ENCODE data around the gene ZNF654. TPM values are rescaled to one million over a fixed set of nuclear protein-coding genes. Genes with fewer than 3 reads are reported as not detected.
A peak's percentile ranks its signal among the peaks of the same experiment; 100 is the strongest.

Gene ZNF654
- total and polyA plus RNA-seq, 9 of the 15 experiments (the other 6 are each of a cell fraction or from before 2014, with no cell fraction given), result 2.4 to 8.6 (median 5.1) TPM

DNA sequence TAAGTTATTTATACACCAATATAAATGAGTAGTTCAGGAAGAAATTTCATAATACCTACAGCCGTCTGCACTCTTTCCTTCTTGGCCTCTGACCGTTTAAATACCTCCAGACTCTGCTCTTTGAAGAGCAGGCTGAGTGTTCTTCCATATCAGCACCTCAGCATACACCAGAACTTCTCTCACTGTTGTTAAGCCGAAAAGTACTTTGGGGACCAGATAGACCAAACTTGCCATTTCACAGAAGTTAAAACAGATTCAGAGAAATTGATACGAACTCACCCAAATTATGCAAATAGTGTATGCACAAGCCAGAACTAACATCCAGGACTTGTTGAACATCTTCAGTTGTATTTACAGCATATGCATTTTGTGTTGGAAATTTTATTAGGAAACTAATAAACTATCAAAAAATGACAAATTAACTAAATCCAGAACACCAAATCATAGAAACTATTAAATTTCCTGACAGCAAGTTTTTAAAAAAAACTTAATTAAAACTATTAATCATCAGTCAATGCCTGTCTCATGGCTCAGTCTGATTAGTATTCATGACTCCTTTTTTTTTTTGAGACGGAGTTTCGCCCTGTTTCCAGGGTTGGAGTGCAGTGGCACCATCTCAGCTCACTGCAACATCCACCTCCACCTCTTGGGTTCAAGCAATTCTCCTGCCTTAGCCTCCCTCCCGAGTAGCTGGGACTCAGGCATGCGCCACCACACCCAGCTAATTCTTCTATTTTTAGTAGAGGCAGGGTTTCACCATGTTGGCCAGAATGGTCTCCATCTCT lies 24.4 kb upstream of the ZNF654 start (continued):
- TF ChIP-seq, protein P1, sequence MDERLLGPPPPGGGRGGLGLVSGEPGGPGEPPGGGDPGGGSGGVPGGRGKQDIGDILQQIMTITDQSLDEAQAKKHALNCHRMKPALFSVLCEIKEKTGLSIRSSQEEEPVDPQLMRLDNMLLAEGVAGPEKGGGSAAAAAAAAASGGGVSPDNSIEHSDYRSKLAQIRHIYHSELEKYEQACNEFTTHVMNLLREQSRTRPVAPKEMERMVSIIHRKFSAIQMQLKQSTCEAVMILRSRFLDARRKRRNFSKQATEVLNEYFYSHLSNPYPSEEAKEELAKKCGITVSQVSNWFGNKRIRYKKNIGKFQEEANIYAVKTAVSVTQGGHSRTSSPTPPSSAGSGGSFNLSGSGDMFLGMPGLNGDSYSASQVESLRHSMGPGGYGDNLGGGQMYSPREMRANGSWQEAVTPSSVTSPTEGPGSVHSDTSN (CRISPR knock-in tag; IDR thresholded peaks at IDR 0.05; ENCODE audit: low read depth), result no peak
- TF ChIP-seq, protein P1 (tag; conservative IDR thresholded peaks at IDR 0.05; ENCODE audit: low read depth), result peak; percentile 65
- TF ChIP-seq SAP30 (IDR thresholded peaks at IDR 0.05; ENCODE audit: borderline replicate concordance, insufficient read depth, low read depth, low read length, poor library complexity, severe bottlenecking), result no peak
- TF ChIP-seq, protein P2, sequence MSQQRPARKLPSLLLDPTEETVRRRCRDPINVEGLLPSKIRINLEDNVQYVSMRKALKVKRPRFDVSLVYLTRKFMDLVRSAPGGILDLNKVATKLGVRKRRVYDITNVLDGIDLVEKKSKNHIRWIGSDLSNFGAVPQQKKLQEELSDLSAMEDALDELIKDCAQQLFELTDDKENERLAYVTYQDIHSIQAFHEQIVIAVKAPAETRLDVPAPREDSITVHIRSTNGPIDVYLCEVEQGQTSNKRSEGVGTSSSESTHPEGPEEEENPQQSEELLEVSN (IDR thresholded peaks at IDR 0.05; ENCODE audit: borderline replicate concordance in 1 of 2, extremely low read depth in 1 of 2, insufficient read depth in 1 of 2, insufficient read length in 1 of 2, low read depth in 1 of 2, low read length in 1 of 2, poor library complexity in 1 of 2, severe bottlenecking in 1 of 2), result no peak
- TF ChIP-seq, protein P3, sequence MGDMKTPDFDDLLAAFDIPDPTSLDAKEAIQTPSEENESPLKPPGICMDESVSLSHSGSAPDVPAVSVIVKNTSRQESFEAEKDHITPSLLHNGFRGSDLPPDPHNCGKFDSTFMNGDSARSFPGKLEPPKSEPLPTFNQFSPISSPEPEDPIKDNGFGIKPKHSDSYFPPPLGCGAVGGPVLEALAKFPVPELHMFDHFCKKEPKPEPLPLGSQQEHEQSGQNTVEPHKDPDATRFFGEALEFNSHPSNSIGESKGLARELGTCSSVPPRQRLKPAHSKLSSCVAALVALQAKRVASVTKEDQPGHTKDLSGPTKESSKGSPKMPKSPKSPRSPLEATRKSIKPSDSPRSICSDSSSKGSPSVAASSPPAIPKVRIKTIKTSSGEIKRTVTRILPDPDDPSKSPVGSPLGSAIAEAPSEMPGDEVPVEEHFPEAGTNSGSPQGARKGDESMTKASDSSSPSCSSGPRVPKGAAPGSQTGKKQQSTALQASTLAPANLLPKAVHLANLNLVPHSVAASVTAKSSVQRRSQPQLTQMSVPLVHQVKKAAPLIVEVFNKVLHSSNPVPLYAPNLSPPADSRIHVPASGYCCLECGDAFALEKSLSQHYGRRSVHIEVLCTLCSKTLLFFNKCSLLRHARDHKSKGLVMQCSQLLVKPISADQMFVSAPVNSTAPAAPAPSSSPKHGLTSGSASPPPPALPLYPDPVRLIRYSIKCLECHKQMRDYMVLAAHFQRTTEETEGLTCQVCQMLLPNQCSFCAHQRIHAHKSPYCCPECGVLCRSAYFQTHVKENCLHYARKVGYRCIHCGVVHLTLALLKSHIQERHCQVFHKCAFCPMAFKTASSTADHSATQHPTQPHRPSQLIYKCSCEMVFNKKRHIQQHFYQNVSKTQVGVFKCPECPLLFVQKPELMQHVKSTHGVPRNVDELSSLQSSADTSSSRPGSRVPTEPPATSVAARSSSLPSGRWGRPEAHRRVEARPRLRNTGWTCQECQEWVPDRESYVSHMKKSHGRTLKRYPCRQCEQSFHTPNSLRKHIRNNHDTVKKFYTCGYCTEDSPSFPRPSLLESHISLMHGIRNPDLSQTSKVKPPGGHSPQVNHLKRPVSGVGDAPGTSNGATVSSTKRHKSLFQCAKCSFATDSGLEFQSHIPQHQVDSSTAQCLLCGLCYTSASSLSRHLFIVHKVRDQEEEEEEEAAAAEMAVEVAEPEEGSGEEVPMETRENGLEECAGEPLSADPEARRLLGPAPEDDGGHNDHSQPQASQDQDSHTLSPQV (IDR thresholded peaks at IDR 0.05), result no peak; the same call in 1 of the 2 replicates
- TF ChIP-seq MCM2 (IDR thresholded peaks at IDR 0.05; ENCODE audit: low read depth), result no peak
- TF ChIP-seq NFYB (IDR thresholded peaks at IDR 0.05; ENCODE audit: extremely low read depth, insufficient read length), result no peak
- peak; percentile 70 for TF ChIP-seq ARID1B (IDR thresholded peaks at IDR 0.05)
- TF ChIP-seq SIX5 (IDR thresholded peaks at IDR 0.05; ENCODE audit: borderline replicate concordance in 1 of 2, insufficient read depth in 1 of 2, low read depth in 1 of 2, low read length in 2 of 2), result no peak
- no peak for TF ChIP-seq PRMT5 (CRISPR knock-in tag; IDR thresholded peaks at IDR 0.05)
- no peak for TF ChIP-seq FOXK2 (conservative IDR thresholded peaks at IDR 0.05 in 1 of 2, IDR thresholded peaks at IDR 0.05 in 1 of 2; ENCODE audit: low read depth in 2 of 2)
- TF ChIP-seq SAFB (IDR thresholded peaks at IDR 0.05; ENCODE audit: borderline replicate concordance, low read depth, low read length), result no peak
- TF ChIP-seq NFIX (CRISPR knock-in tag; IDR thresholded peaks at IDR 0.05; ENCODE audit: low read depth), result no peak
- TF ChIP-seq PTRF (tag; IDR thresholded peaks at IDR 0.05), result no peak
- peak; percentile 34 to 58; a peak in 3 of 4 replicates for TF ChIP-seq NRF1 (conservative IDR thresholded peaks at IDR 0.05 in 1 of 2, IDR thresholded peaks at IDR 0.05 in 1 of 2)
- TF ChIP-seq NCOR1 (IDR thresholded peaks at IDR 0.05), result peak; percentile 61
- no peak for TF ChIP-seq HDAC3 (IDR thresholded peaks at IDR 0.05; ENCODE audit: borderline replicate concordance, partially characterized antibody)

All from K562 (cell line).